22Rv1 (cell line): ENCODE results near the gene COMMD10.

Experiments used
- ZFX ChIP-seq: fragments of 450-650 bp; IDR thresholded peaks from 2 replicates; pipeline ENCODE4 v1.6.1; 2017; ENCODE audit warnings: antibody characterized with exemption, borderline replicate concordance
- TF ChIP-seq, protein P1 (sequence below): fragments of 450-650 bp; IDR thresholded peaks from 2 replicates; pipeline ENCODE4 v1.5.1; 2017; ENCODE audit warnings: mild to moderate bottlenecking

- TF ChIP-seq, protein P1, sequence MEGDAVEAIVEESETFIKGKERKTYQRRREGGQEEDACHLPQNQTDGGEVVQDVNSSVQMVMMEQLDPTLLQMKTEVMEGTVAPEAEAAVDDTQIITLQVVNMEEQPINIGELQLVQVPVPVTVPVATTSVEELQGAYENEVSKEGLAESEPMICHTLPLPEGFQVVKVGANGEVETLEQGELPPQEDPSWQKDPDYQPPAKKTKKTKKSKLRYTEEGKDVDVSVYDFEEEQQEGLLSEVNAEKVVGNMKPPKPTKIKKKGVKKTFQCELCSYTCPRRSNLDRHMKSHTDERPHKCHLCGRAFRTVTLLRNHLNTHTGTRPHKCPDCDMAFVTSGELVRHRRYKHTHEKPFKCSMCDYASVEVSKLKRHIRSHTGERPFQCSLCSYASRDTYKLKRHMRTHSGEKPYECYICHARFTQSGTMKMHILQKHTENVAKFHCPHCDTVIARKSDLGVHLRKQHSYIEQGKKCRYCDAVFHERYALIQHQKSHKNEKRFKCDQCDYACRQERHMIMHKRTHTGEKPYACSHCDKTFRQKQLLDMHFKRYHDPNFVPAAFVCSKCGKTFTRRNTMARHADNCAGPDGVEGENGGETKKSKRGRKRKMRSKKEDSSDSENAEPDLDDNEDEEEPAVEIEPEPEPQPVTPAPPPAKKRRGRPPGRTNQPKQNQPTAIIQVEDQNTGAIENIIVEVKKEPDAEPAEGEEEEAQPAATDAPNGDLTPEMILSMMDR = no peak
- TF ChIP-seq ZFX = no peak
Observed at GRCh38 chr5:116291271-116291670, 206.4 kb downstream of the COMMD10 start.
